GM19193 (cell line): ENCODE data around the gene DCLK2.

Experiments used
- POLR2A ChIP-seq: IDR thresholded peaks from 4 replicates; pipeline ENCODE4 v1.6.1; 2011; ENCODE audit not compliant: insufficient read depth, insufficient read length; ENCODE audit errors: extremely low read depth

The DCLK2 gene

DNA sequence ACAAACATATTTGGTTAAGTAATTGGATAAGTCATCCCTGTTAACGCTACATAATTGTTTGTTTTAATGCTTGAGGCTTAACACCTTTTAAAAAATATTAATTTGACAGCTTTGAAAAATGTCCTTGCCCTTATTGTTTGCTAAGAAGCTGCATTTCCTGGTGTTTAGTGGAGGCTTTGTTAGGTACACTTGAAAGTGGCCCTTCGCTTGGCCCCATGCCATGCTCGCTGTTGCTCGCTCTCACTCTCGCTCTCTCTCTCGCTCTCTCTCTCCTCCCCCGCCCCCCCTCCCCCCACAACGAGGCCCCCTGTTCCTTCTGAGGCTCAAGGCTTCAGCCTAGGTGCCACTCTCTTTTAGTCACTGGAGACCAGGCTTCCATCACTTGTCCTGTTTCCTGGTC lies 139.6 kb downstream of the DCLK2 start:
- TF ChIP-seq POLR2A, result no peak

DNA sequence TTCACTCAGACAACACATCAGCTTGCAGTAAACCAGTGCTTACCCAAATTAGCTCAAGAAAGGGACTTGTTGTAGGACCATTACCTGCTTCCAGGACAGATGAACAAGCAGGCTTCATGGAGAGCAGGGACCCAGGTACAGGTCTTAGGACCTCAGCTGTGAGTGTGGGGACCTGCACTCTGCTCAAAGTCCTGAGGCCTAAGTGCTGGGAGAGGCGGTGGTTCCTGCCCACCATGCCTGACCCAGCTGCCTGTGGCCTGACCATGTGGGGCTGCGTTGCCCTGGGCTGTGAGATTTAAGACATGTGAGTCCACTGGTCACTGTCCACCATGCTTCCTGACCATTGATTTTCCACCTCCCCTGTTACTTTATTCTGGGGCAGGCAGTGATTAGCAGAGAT lies 140.2 kb downstream of the DCLK2 start:
- TF ChIP-seq POLR2A, result no peak

- TF ChIP-seq POLR2A, result no peak
These were observed 141.6 kb downstream of the DCLK2 start for GRCh38 chr4:150219841-150220240.

GRCh38 chr4:150224896-150225591 lies 146.8 kb downstream of the DCLK2 start:
- no peak for TF ChIP-seq POLR2A

DNA sequence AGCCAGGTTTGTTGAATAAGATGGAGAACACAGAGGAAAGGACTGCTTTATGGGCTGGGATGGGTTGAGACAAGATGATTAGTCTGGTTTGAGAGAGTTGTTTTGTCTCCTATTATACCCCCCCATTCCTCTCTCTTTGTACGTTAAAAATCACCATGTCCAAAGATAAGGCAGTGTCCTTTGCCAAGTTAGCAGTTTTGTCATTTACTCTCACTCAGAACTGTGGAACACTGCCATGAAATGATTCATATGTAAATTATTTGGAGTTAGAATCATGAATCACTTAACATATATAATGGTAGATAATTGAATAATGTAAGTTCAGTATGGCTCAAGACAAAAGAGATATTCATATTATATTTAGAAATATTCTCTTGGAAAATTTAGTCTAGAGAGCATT lies 151.3 kb downstream of the DCLK2 start:
- no peak for TF ChIP-seq POLR2A

GRCh38 chr4:150230561-150230960 lies 152.3 kb downstream of the DCLK2 start:
- no peak for TF ChIP-seq POLR2A

- TF ChIP-seq POLR2A, result no peak
These were observed 153.0 kb downstream of the DCLK2 start for GRCh38 chr4:150231107-150231770.

DNA sequence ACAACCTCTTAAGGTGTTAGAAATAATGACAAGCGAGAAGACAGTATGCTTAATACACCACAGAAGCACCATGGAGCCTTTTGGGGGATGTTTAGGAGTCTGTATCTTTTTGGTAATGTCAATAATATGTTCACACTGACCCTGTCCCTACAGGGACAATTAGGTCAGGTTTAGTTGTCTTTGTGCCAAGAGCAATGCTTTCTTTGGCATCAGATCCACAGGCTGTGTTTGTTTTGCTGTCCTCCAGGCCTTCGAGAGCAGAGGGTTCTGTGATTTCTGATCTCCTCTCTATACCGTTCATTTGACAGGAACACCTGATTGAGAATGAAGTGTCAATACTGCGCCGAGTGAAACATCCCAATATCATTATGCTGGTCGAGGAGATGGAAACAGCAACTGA lies 153.8 kb downstream of the DCLK2 start:
- no peak for TF ChIP-seq POLR2A

GRCh38 chr4:150234246-150234645 lies 156.0 kb downstream of the DCLK2 start:
- no peak for TF ChIP-seq POLR2A

DNA sequence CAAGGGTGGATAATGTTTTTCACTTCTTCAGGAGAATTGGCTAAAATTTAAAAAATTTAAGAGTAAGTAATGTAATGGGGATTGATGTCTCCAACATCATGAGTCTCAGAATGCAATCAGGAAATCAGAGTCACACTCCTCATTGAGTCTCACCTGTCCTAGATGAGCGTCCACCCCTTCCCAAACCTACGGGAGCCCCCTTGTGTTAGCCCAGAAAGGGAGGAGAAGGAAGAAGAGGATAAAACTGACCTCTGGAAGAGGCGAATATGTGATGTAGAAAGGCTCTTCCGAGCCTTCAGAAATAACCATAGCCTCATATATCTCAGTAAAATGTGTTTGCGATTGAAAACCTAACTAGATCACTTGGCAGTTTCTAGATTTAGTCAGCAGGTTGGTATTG lies 157.1 kb downstream of the DCLK2 start:
- TF ChIP-seq POLR2A, result no peak

DNA sequence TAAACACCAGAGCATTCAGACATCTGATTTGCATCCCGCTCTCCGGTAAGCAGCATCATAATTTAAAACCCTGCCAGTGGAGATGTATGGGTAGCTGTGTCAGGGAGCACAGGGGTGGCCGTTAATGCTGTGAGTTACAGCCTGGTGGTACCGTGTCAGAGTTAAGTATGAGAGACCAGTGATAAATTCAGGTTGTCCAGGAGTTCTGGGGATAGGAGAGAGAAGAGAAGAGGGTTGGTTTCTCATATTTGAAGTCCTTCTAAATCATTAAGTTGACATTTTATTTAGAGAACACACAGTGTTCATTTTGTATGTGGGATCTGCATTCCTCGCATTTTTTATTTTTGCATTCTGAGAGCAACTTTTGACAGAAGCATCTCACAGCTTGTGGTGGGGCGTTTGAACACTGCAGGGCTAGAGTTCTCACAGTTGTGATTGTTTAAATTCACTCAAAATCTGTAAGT lies 157.6 kb downstream of the DCLK2 start:
- TF ChIP-seq POLR2A, result no peak

GRCh38 chr4:150236626-150237025 lies 158.4 kb downstream of the DCLK2 start:
- no peak for TF ChIP-seq POLR2A

GRCh38 chr4:150237110-150237872 lies 159.0 kb downstream of the DCLK2 start:
- TF ChIP-seq POLR2A, result no peak

DNA sequence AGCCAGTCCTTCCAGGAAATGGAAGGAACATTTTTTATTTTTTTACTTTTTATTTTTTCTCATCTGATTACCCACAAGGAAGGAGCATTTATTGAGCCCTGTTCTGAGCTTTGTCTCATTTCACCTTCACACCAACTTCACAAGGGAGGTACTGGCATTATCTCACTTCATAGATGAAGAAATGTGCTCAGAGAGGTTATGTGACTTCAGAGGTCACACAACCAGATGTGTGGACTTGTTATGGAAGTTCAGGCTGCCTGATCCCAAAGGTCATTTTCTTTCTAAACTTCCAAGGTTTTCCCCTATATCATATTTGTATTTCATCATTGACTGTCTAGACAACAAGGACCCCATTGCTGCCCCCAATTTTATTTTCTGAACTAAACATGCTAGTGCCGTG lies 160.3 kb downstream of the DCLK2 start:
- no peak for TF ChIP-seq POLR2A

GRCh38 chr4:150240011-150240410 lies 161.8 kb downstream of the DCLK2 start:
- TF ChIP-seq POLR2A, result no peak
